ENCODE measurements around the gene IFIT3.

IFIT3 gene

GRCh38 chr10:89363729-89364442 lies 36.1 kb downstream of the IFIT3 start:
- DNase-seq, result no peak

DNA sequence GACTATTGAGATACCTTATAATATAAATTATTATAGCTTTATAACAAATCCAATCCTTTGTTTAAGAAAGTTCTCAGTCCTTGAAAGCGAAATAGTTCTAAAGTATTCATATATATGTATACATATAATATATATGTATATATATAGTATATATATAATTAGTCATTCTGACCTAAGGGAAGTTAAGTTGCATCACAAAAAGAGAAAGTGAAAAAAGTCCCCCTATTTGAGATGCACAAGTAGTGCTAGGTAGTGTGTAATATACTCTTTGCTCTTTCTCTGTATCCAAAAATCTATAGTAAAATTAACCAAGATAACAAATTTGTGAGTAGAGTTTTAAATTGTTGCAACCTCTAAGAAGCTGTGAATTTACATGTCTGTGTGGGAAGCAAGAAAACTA lies 36.7 kb downstream of the IFIT3 start:
- no peak for DNase-seq

GRCh38 chr10:89367529-89367928 lies 39.7 kb downstream of the IFIT3 start:
- no peak for DNase-seq

GRCh38 chr10:89368129-89368528 lies 40.3 kb downstream of the IFIT3 start:
- no peak for DNase-seq

DNA sequence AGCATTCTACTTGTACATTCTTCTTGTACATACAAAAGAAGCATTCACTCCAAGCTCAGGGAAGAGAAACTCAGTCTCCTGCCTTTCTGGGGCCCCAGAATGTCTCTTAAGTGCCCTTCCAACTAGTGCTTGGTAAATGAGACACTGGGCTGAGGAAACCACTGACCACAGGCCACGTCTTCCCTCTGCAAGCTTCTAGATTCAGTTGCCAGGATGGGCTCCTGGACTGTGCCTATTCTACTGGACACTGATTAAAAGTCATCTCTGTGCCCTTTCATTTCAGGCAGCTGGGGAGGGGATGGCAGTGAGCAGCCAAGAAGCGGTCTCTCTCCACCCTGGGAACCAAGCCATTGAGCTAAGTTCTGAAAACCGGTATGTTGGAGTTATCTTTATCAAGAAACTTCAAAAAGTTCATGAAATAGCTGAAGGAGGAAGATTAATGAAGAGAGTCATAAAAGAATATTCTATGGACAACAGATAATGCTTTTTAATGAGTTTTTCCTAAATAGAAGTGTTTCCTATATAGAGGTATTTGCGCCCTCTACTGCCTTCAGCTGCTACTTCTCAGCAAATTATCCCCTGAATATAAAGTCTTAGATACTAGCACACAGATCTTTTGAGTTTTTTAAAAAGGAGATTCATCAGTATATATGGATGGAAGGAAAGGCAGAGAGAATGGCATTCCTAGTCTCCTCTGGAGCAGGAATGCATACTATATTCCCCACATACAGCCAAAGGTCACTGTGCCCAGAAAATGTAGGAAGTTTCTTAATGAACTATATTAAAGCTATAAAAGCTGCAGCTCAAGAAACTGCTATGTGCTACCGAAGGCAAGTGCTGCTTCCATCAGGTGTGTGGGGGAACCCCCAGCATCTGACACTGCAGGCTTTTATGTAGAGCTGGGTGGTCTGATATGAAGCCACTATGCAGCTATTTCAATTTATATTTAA lies 41.6 kb downstream of the IFIT3 start:
- no peak for DNase-seq

GRCh38 chr10:89371079-89371478 lies 43.3 kb downstream of the IFIT3 start:
- DNase-seq, result no peak

GRCh38 chr10:89371987-89372386 lies 44.2 kb downstream of the IFIT3 start:
- no peak for DNase-seq

DNA sequence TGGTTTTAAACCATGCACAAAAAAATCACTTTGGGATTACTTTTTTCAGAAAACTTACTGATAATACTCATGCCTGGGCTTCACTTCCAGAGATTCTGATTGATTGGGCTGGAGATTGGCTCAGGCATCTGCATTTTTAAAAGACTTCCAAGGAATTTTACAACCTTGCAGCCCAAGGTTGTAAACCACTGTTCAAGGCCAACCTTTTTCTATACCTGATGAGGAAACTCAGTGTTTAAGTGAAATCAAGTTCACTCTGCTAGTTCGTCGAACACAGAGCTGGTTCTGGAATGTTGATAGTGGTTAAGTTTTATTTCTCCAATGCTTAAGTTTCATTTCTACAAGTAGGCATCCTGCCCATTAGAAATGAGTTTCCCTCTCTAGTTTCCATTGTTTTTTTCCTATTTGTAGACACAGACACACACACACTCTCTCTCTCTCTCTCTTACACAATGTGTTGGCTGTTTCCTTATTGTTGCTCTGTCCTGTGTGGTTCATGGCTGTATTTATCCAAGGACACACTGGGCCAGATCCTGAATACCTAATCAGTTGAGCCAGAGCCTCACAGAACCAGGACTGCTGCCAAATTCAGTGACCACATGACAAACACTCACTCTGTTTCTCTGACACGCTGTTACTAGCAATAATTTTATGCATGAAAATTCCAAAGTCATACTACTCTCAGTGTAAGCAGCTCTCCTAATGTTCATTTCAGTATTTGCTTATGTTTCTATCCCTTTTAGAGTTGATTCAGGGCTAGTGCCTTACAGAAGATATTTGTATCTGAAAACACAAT lies 46.3 kb downstream of the IFIT3 start:
- no peak for DNase-seq

GRCh38 chr10:89374713-89375141 lies 46.9 kb downstream of the IFIT3 start:
- DNase-seq, result no peak

- DNase-seq, result no peak
These were observed 50.2 kb downstream of the IFIT3 start, which contains the start of gene IFIT1B for GRCh38 chr10:89377705-89378637. Gene IFIT1B (plus strand): TSS chr10:89378056. CDS start chr10:89378136, 80 bp downstream.

- DNase-seq, result no peak
These were observed 51.3 kb downstream of the IFIT3 start for GRCh38 chr10:89379103-89379502.

GRCh38 chr10:89382757-89383156 lies 55.0 kb downstream of the IFIT3 start:
- no peak for DNase-seq

- DNase-seq, result no peak
These were observed 56.9 kb downstream of the IFIT3 start for GRCh38 chr10:89384474-89385340.

GRCh38 chr10:89388806-89389205 lies 61.0 kb downstream of the IFIT3 start:
- no peak for DNase-seq

- DNase-seq, result no peak
These were observed 61.5 kb downstream of the IFIT3 start for GRCh38 chr10:89389254-89389653.
